ENCODE data around the gene PLCH1. TPM values are rescaled to one million over a fixed set of nuclear protein-coding genes. Genes with fewer than 3 reads are reported as not detected.

Gene PLCH1
- total RNA-seq, 1 donor from 2014 or later, result 0.25 TPM

GRCh38 chr3:155741603-155742002 lies 3.3 kb downstream of the PLCH1 start:
- TF ChIP-seq CTCF (IDR thresholded peaks at IDR 0.05) (no peak), POLR2A (IDR thresholded peaks at IDR 0.05) (no peak), POLR2AphosphoS5 (IDR thresholded peaks at IDR 0.05; ENCODE audit: insufficient read depth in 1 of 2, low read depth in 1 of 2) (no peak)
- H3K27ac ChIP-seq, result no peak overlapping the region
- H3K27me3 ChIP-seq, result no peaks in the 10 kb centered on the region
- H3K36me3 ChIP-seq, result no peaks in the 10 kb centered on the region
- H3K4me3 ChIP-seq, result no peak overlapping the region
- no peaks in the 10 kb centered on the region for H3K9me3 ChIP-seq
- H3K4me1 ChIP-seq, result peaks cover 16% of the 10 kb centered on the region
- DNase-seq (ENCODE audit: extremely low spot score in 2 of 2), result no peak
- intact Hi-C loops (cut with DNase I), result no loop called here

GRCh38 chr3:155741101-155741500 lies 3.8 kb downstream of the PLCH1 start:
- Histone ChIP-seq H3K9me3 (no peaks in the 10 kb centered on the region), H3K36me3 (no peaks in the 10 kb centered on the region), H3K4me1 (peaks cover 16% of the 10 kb centered on the region), H3K4me3 (no peak overlapping the region), H3K27me3 (no peaks in the 10 kb centered on the region), H3K27ac (no peak overlapping the region)
- intact Hi-C loops (cut with DNase I), result no loop called here
- no peak for TF ChIP-seq CTCF (IDR thresholded peaks at IDR 0.05)
- no peak for TF ChIP-seq POLR2A (IDR thresholded peaks at IDR 0.05)
- no peak for TF ChIP-seq POLR2AphosphoS5 (IDR thresholded peaks at IDR 0.05; ENCODE audit: insufficient read depth in 1 of 2, low read depth in 1 of 2)
- no peak for DNase-seq (ENCODE audit: extremely low spot score in 2 of 2)

- Histone ChIP-seq H3K27ac (no peak overlapping the region), H3K36me3 (no peaks in the 10 kb centered on the region), H3K4me1 (peaks cover 11% of the 10 kb centered on the region), H3K9me3 (no peaks in the 10 kb centered on the region), H3K4me3 (no peak overlapping the region), H3K27me3 (no peaks in the 10 kb centered on the region)
- intact Hi-C loops (cut with DNase I), result no loop called here
- no peak for TF ChIP-seq POLR2AphosphoS5 (IDR thresholded peaks at IDR 0.05; ENCODE audit: insufficient read depth in 1 of 2, low read depth in 1 of 2)
- no peak for TF ChIP-seq POLR2A (IDR thresholded peaks at IDR 0.05)
- no peak for TF ChIP-seq CTCF (IDR thresholded peaks at IDR 0.05)
- DNase-seq (ENCODE audit: extremely low spot score in 2 of 2), result no peak
These were observed 5.7 kb downstream of the PLCH1 start for GRCh38 chr3:155739154-155739553.

- peaks cover 5% of the 10 kb centered on the region for H3K4me1 ChIP-seq
- H3K9me3 ChIP-seq, result no peaks in the 10 kb centered on the region
- no peaks in the 10 kb centered on the region for H3K36me3 ChIP-seq
- H3K27me3 ChIP-seq, result no peaks in the 10 kb centered on the region
- intact Hi-C loops (cut with DNase I), result no loop called here
- H3K4me3 ChIP-seq, result no peak overlapping the region
- no peak overlapping the region for H3K27ac ChIP-seq
- no peak for DNase-seq (ENCODE audit: extremely low spot score in 2 of 2)
- TF ChIP-seq CTCF (IDR thresholded peaks at IDR 0.05) (no peak), POLR2A (IDR thresholded peaks at IDR 0.05) (no peak), POLR2AphosphoS5 (IDR thresholded peaks at IDR 0.05; ENCODE audit: insufficient read depth in 1 of 2, low read depth in 1 of 2) (no peak)
These were observed 6.2 kb downstream of the PLCH1 start for GRCh38 chr3:155738580-155739076.

- no peak for DNase-seq (ENCODE audit: extremely low spot score in 2 of 2)
- intact Hi-C loops (cut with DNase I), result no loop called here
- H3K4me3 ChIP-seq, result no peak overlapping the region
These were observed 6.9 kb downstream of the PLCH1 start for GRCh38 chr3:155737844-155738460.

More at GRCh38 chr3:155737844-155738460, 6.9 kb downstream of the PLCH1 start:
- Histone ChIP-seq H3K36me3 (no peaks in the 10 kb centered on the region), H3K27ac (no peak overlapping the region), H3K4me1 (no peaks in the 10 kb centered on the region), H3K27me3 (no peaks in the 10 kb centered on the region), H3K9me3 (no peaks in the 10 kb centered on the region)
- TF ChIP-seq CTCF (IDR thresholded peaks at IDR 0.05) (no peak), POLR2A (IDR thresholded peaks at IDR 0.05) (no peak), POLR2AphosphoS5 (IDR thresholded peaks at IDR 0.05; ENCODE audit: insufficient read depth in 1 of 2, low read depth in 1 of 2) (no peak)
